K562 (cell line): ENCODE data around the gene TBC1D5. TPM values are rescaled to one million over a fixed set of nuclear protein-coding genes. Genes with fewer than 3 reads are reported as not detected.
A peak's percentile ranks its signal among the peaks of the same experiment; 100 is the strongest.

Experiments used
- ATAC-seq: fragments of 200-7000 bp; cut with Tn5 transposase; 3 replicates; pipeline ENCODE4 v1.9.1; 2020; ENCODE audit warnings: moderate library complexity
- BruUV-seq: library from RNA; stranded (reverse); fragments of 400-500 nt; replicated peaks from 2 replicates; lab custom pipeline; 2021; lab: Mats Ljungman, UMichigan
- CTCF ChIA-PET: fragments of 300-600 bp; formaldehyde crosslinking; extraction: SDS; loops from one replicate; lab custom pipeline; 2021; ENCODE audit warnings: low intra/inter-chr PET ratio; lab: Yijun Ruan, JAX
- POLR2A ChIA-PET: fragments of 300-600, 350-650 bp; sonication (Branson Sonifier 250); formaldehyde crosslinking; extraction: SDS; loops from one replicate; lab custom pipeline; 2021; ENCODE audit warnings: antibody characterized with exemption, inconsistent platforms; lab: Yijun Ruan, JAX
- DNase-seq, 4 experiments: peaks; one replicate each; pipeline versions ENCODE4 v3.0.0 to v3.0.0-alpha.2; 2011 to 2018; ENCODE audit warnings: low spot score in 3 of 4, mixed read lengths in 3 of 4; ENCODE audit errors: extremely low read depth in 1 of 4
- FAIRE-seq: peaks from 2 replicates; lab custom pipeline; 2011; peaks lifted over from hg19 to GRCh38; lab: Jason Lieb, UNC
- H2AFZ ChIP-seq: 2 replicates; pipeline ENCODE4 v1.6.0; 2011; ENCODE audit warnings: low read depth, low read length, control low read depth, inconsistent platforms
- H3K27ac ChIP-seq: fragments of 200-600 bp; 3 replicates; pipeline ENCODE4 v1.8.0; 2011; ENCODE audit warnings: low read depth, mild to moderate bottlenecking, control low read depth, inconsistent platforms, low read length, moderate library complexity, mixed read lengths; ENCODE audit errors: extremely low read depth
- H3K27me3 ChIP-seq, 2 experiments: fragments of 300-600 bp in 1 of 2; 2 replicates in 1 of 2; 3 replicates in 1 of 2; pipeline versions ENCODE4 v1.6.0 to v1.8.0; 2011; ENCODE audit warnings: inconsistent platforms in 2 of 2, low read length in 2 of 2, mild to moderate bottlenecking in 1 of 2, mixed read lengths in 1 of 2, moderate library complexity in 1 of 2; ENCODE audit not compliant: control insufficient read depth in 2 of 2, insufficient read depth in 2 of 2
- H3K36me3 ChIP-seq: fragments of 300-600 bp; 3 replicates; pipeline ENCODE4 v1.8.0; 2011; ENCODE audit warnings: mild to moderate bottlenecking, low read length, inconsistent platforms; ENCODE audit not compliant: control insufficient read depth, insufficient read depth
- H3K4me1 ChIP-seq, 2 experiments: fragments of 200-600 bp in 1 of 2; replicated peaks in 1 of 2; 2 replicates in 1 of 2; 3 replicates in 1 of 2; pipeline versions ENCODE4 v1.5.1 to v1.8.0; 2011; ENCODE audit warnings: inconsistent platforms in 2 of 2, low read length in 2 of 2, mild to moderate bottlenecking in 1 of 2, mixed read lengths in 1 of 2, moderate library complexity in 1 of 2; ENCODE audit not compliant: control insufficient read depth in 2 of 2, insufficient read depth in 2 of 2
- H3K4me2 ChIP-seq: 2 replicates; pipeline ENCODE4 v1.6.1; 2011; ENCODE audit warnings: low read length, control low read depth, inconsistent platforms, mixed read lengths; ENCODE audit not compliant: insufficient read depth
- H3K4me3 ChIP-seq: fragments of 200-600 bp; sonication (generic), shearing (Covaris generic); 2 replicates; pipeline ENCODE4 v1.5.1; 2016; ENCODE audit warnings: control low read depth, inconsistent platforms
- H3K79me2 ChIP-seq: fragments of 200-600 bp; 3 replicates; pipeline ENCODE4 v1.8.0; 2011; ENCODE audit warnings: low read length, inconsistent platforms; ENCODE audit not compliant: control insufficient read depth, insufficient read depth
- H3K9ac ChIP-seq, 2 experiments: 2 replicates each; pipeline versions ENCODE4 v1.6.0 to v1.6.1; 2011; ENCODE audit warnings: low read depth in 2 of 2, low read length in 2 of 2, control low read depth in 1 of 2, inconsistent platforms in 1 of 2, mild to moderate bottlenecking in 1 of 2, mixed read lengths in 1 of 2; ENCODE audit not compliant: insufficient read depth in 1 of 2
- H3K9me1 ChIP-seq: one replicate; pipeline ENCODE4 v1.6.0; 2011; ENCODE audit warnings: inconsistent platforms, mild to moderate bottlenecking, low read length, moderate library complexity; ENCODE audit not compliant: control insufficient read depth, insufficient read depth
- H3K9me3 ChIP-seq: replicated peaks from 2 replicates; pipeline ENCODE4 v1.5.1; 2011; ENCODE audit warnings: low read depth, low read length, inconsistent platforms; ENCODE audit not compliant: control insufficient read depth, insufficient read depth
- H4K20me1 ChIP-seq: replicated peaks from 2 replicates; pipeline ENCODE4 v1.6.1; 2011; ENCODE audit warnings: low read length, inconsistent platforms, mixed read lengths; ENCODE audit not compliant: control insufficient read depth, insufficient read depth
- FOS ChIP-seq: IDR thresholded peaks from 3 replicates; pipeline ENCODE4 v1.6.1; 2011; ENCODE audit not compliant: insufficient read length; ENCODE audit errors: extremely low read depth
- IRF1 ChIP-seq: sonication (generic); formaldehyde crosslinking; IDR thresholded peaks from 2 replicates; pipeline ENCODE4 v1.8.0; 2022; ENCODE audit warnings: missing genetic modification reagents, mild to moderate bottlenecking, borderline replicate concordance
- L3MBTL2 ChIP-seq: fragments of 450-650 bp; IDR thresholded peaks from 2 replicates; pipeline ENCODE4 v1.6.1; 2016; ENCODE audit warnings: mild to moderate bottlenecking, moderate library complexity
- SAFB2 ChIP-seq: fragments of 200-400 bp; formaldehyde crosslinking; IDR thresholded peaks from 2 replicates; pipeline ENCODE4 v1.6.1; 2018; ENCODE audit warnings: borderline replicate concordance, low read length, low read depth, moderate library complexity; ENCODE audit not compliant: severe bottlenecking
- SREBF1 ChIP-seq: fragments of 150-350 bp; IDR thresholded peaks from 2 replicates; pipeline ENCODE4 v1.6.1; 2014; ENCODE audit warnings: antibody characterized with exemption, low read depth, low read length, borderline replicate concordance
- YY1 ChIP-seq, 3 experiments: IDR thresholded peaks; 2 replicates each; pipeline ENCODE4 v1.6.1; 2011; ENCODE audit warnings: low read length in 2 of 3, mild to moderate bottlenecking in 2 of 3, moderate library complexity in 2 of 3, borderline replicate concordance in 1 of 3, control low read depth in 1 of 3, low read depth in 1 of 3; ENCODE audit not compliant: insufficient read depth in 3 of 3, insufficient replicate concordance in 2 of 3, control insufficient read depth in 1 of 3, insufficient read length in 1 of 3; ENCODE audit errors: extremely low read depth in 1 of 3
- ZNF224 ChIP-seq: sonication (generic); formaldehyde crosslinking; IDR thresholded peaks from 2 replicates; pipeline ENCODE4 v1.8.0; 2022; ENCODE audit warnings: mild to moderate bottlenecking, missing genetic modification reagents
- ZNF3 ChIP-seq: fragments of 250-450 bp; sonication (Bioruptor Pico); IDR thresholded peaks from 2 replicates; pipeline ENCODE4 v1.5.0; 2021; ENCODE audit warnings: mild to moderate bottlenecking, moderate library complexity
- ZNF316 ChIP-seq: fragments of 450-650 bp; IDR thresholded peaks from 2 replicates; pipeline ENCODE4 v1.6.1; 2016
- WGBS: fragments of 100-300 bp; shearing (Covaris generic); methylation state at CpG from one replicate; pipeline ENCODE4 v1.1.6; 2016; ENCODE audit warnings: low coverage, mixed read lengths; ENCODE audit not compliant: insufficient coverage; ENCODE audit errors: missing lambda C conversion rate; 5-methylcytosine and 5-hydroxymethylcytosine counted together
- in situ Hi-C: fragments of 300-500 bp; cut with MboI; formaldehyde crosslinking; loops from 4 replicates; pipeline ENCODE4 v1.15.0; 2018; ENCODE audit warnings: inconsistent platforms, mixed read lengths
- intact Hi-C: fragments of 100-400 bp; cut with micrococcal nuclease; formaldehyde crosslinking; loops from 2 replicates; pipeline ENCODE4 v1.14.2; 2022
- polyA plus RNA-seq, 8 experiments: library from polyadenylated mRNA; depleted of rRNA in 4 of 8; stranded (reverse) in 5 of 8; unstranded in 3 of 8; fragments of >200 nt; fragmentation: Nextera tagmentation in 2 of 8; fragmentation: Illumina TruSeq in 1 of 8; extraction: Ambion mirVana in 2 of 8; extraction: Trizol in 1 of 8; gene quantifications; 2 replicates each; pipeline versions ENCODE4 v1.2.1 to v1.2.3, GENCODE V29; 2011 to 2014; ENCODE audit warnings: inconsistent platforms in 1 of 8, missing spikeins in 1 of 8
- total RNA-seq, 7 experiments: library from RNA; depleted of rRNA in 6 of 7; stranded (reverse); fragments of >200 nt in 6 of 7; fragmentation: Illumina TruSeq in 2 of 7; extraction: Trizol in 2 of 7; gene quantifications; 2 replicates each; pipeline versions ENCODE4 v1.2.1 to v1.2.3, GENCODE V29; 2011 to 2021; ENCODE audit warnings: low replicate concordance in 1 of 7
- TF ChIP-seq, protein P1 (sequence below): fragments of 450-650 bp; conservative IDR thresholded peaks from 2 replicates; pipeline ENCODE4 v1.6.1; 2016; ENCODE audit warnings: missing genetic modification characterization, low read depth, mild to moderate bottlenecking, control low read depth, missing compliant biosample characterization
- TF ChIP-seq, protein P2 (sequence below), 2 experiments: IDR thresholded peaks in 1 of 2; conservative IDR thresholded peaks in 1 of 2; 2 replicates each; pipeline ENCODE4 v1.6.1; 2016; ENCODE audit warnings: low read depth in 2 of 2, mild to moderate bottlenecking in 1 of 2, missing compliant biosample characterization in 1 of 2, missing genetic modification characterization in 1 of 2, moderate library complexity in 1 of 2

TBC1D5 gene
- total and polyA plus RNA-seq, 9 of the 15 experiments (the other 6 are each of a cell fraction or from before 2014, with no cell fraction given): 2.9 to 38.1 (median 25.6) TPM

DNA sequence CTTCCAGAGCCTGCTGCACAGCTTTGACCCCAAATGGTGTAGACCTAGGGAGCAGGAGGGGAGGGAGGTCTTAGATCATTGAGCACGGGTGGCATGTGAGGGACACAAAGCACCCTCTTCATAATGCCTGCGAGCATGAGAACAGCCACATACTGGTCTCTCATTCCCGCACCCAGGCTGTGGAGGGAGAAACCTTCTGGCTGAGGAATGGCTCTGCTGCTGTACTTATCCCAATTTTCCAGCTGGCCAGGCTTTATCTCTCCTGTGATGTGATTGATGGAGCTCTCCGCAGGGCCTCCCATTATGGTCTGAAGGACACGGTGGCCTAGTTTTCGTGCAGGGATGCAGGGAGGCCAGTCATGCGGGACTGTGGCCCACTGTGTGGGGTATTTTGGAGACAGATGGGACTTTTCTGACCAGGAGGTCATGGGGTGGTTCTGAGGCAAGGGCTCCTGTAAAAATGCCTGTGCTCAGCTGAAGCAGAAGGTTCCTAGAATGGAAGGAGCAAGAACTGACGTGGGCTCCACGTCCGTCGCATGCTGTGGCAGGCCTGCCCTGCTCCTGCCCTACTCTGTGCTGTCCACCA, 606.2 kb downstream of the TBC1D5 start:
- no peak for DNase-seq
- in situ Hi-C loops: no loop called here
- H3K4me2 ChIP-seq: no peak overlapping the region
- TF ChIP-seq ZNF224 (CRISPR knock-in tag): no peak
- no peak for TF ChIP-seq ZNF316
- TF ChIP-seq IRF1: no peak
- no peak for TF ChIP-seq ZNF3 (CRISPR knock-in tag)
- no peak for TF ChIP-seq L3MBTL2
- TF ChIP-seq SREBF1: no peak
- TF ChIP-seq, protein P1, sequence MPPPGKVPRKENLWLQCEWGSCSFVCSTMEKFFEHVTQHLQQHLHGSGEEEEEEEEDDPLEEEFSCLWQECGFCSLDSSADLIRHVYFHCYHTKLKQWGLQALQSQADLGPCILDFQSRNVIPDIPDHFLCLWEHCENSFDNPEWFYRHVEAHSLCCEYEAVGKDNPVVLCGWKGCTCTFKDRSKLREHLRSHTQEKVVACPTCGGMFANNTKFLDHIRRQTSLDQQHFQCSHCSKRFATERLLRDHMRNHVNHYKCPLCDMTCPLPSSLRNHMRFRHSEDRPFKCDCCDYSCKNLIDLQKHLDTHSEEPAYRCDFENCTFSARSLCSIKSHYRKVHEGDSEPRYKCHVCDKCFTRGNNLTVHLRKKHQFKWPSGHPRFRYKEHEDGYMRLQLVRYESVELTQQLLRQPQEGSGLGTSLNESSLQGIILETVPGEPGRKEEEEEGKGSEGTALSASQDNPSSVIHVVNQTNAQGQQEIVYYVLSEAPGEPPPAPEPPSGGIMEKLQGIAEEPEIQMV (tag): no peak
- TF ChIP-seq YY1 (IDR thresholded peaks at IDR 0.05; ENCODE audit: borderline replicate concordance in 1 of 3, control insufficient read depth in 1 of 3, extremely low read depth in 1 of 3, insufficient read depth in 3 of 3, insufficient read length in 1 of 3, insufficient replicate concordance in 2 of 3, low read depth in 1 of 3, low read length in 2 of 3): no peak
- no peak for TF ChIP-seq FOS
- no peak for TF ChIP-seq SAFB2
- TF ChIP-seq, protein P2, sequence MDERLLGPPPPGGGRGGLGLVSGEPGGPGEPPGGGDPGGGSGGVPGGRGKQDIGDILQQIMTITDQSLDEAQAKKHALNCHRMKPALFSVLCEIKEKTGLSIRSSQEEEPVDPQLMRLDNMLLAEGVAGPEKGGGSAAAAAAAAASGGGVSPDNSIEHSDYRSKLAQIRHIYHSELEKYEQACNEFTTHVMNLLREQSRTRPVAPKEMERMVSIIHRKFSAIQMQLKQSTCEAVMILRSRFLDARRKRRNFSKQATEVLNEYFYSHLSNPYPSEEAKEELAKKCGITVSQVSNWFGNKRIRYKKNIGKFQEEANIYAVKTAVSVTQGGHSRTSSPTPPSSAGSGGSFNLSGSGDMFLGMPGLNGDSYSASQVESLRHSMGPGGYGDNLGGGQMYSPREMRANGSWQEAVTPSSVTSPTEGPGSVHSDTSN (CRISPR knock-in tag; IDR thresholded peaks at IDR 0.05; ENCODE audit: low read depth): no peak
- TF ChIP-seq, protein P2 (tag; conservative IDR thresholded peaks at IDR 0.05; ENCODE audit: low read depth): no peak

More for the DNA sequence above, 606.2 kb downstream of the TBC1D5 start:
- no peak overlapping the region for H3K27ac ChIP-seq
- BruUV-seq: no TSS peak
- no peak for FAIRE-seq
- no peaks in the 10 kb centered on the region for H3K79me2 ChIP-seq
- H2AFZ ChIP-seq: no peak overlapping the region
- H3K9me3 ChIP-seq: no peaks in the 10 kb centered on the region
- peaks cover 24 to 80% of the 10 kb centered on the region in 2 experiments for H3K27me3 ChIP-seq
- ChIA-PET CTCF (no interaction called here), POLR2A (no interaction called here)
- H3K36me3 ChIP-seq: no peaks in the 10 kb centered on the region
- H3K9me1 ChIP-seq: no peaks in the 10 kb centered on the region
- intact Hi-C loops: loop anchor here (2.0 kb wide), 1 partner anchor 535 kb away; no protein-coding TSS in a partner anchor
- H4K20me1 ChIP-seq: no peaks in the 10 kb centered on the region
- H3K4me3 ChIP-seq: no peak overlapping the region
- no peaks in the 10 kb centered on the region for H3K4me1 ChIP-seq
- ATAC-seq: no peak
- peak overlapping the region in 1 of 2 experiments; percentile 39; a peak in 1 of 4 replicates for H3K9ac ChIP-seq
- 0% methylated on average over 11 of the region's 11 CpGs for WGBS
